Spinal cord (tissue), 10 donors: ENCODE data around the gene TRPM5. TPM values are rescaled to one million over a fixed set of nuclear protein-coding genes. Genes with fewer than 3 reads are reported as not detected.

Source experiments
- DNase-seq, 6 donors: peaks; one replicate each; pipeline versions ENCODE4 v3.0.0 to v3.0.0-alpha.2; 2013 to 2015; ENCODE audit warnings: low spot score in 6 of 6, low read depth in 4 of 6
- H3K27ac ChIP-seq: one replicate; pipeline ENCODE4 v1.5.1; 2013; ENCODE audit warnings: low read depth, low read length, control low read depth
- H3K27me3 ChIP-seq: one replicate; pipeline ENCODE4 v1.6.1; 2013; ENCODE audit warnings: low read length; ENCODE audit not compliant: control insufficient read depth, insufficient read depth
- H3K36me3 ChIP-seq: one replicate; pipeline ENCODE4 v1.6.1; 2013; ENCODE audit warnings: low read length; ENCODE audit not compliant: control insufficient read depth, insufficient read depth
- H3K4me1 ChIP-seq: one replicate; pipeline ENCODE4 v1.6.1; 2013; ENCODE audit warnings: low read length; ENCODE audit not compliant: control insufficient read depth, insufficient read depth
- H3K4me3 ChIP-seq: one replicate; pipeline ENCODE4 v1.5.1; 2013; ENCODE audit warnings: low read depth, low read length, control low read depth
- H3K9me3 ChIP-seq: one replicate; pipeline ENCODE4 v1.6.1; 2013; ENCODE audit warnings: low read length; ENCODE audit not compliant: control insufficient read depth, insufficient read depth
- WGBS: methylation state at CpG from one replicate; pipeline ENCODE4 v1.1.5; 2013; ENCODE audit warnings: missing lambda C conversion rate; ENCODE audit not compliant: insufficient coverage; 5-methylcytosine and 5-hydroxymethylcytosine counted together
- polyA plus RNA-seq, 2 donors: library from polyadenylated mRNA; unstranded; fragments of 120-200 nt; gene quantifications; one replicate each; pipeline ENCODE4 v1.2.1, GENCODE V29; 2013; ENCODE audit not compliant: insufficient read length in 2 of 2
- total RNA-seq, 2 donors: library from RNA; depleted of rRNA in 1 of 2; stranded (reverse); fragments of 120-200 nt in 1 of 2; fragments of >200 nt in 1 of 2; gene quantifications; one replicate each; pipeline versions ENCODE4 v1.2.3 to v1.2.4, GENCODE V29; 2013 to 2014
- donor health status: healthy.

Gene TRPM5
- total and polyA plus RNA-seq, 4 donors, result 0.08 to 0.11 (median 0.10) TPM; not detected in 1

DNA sequence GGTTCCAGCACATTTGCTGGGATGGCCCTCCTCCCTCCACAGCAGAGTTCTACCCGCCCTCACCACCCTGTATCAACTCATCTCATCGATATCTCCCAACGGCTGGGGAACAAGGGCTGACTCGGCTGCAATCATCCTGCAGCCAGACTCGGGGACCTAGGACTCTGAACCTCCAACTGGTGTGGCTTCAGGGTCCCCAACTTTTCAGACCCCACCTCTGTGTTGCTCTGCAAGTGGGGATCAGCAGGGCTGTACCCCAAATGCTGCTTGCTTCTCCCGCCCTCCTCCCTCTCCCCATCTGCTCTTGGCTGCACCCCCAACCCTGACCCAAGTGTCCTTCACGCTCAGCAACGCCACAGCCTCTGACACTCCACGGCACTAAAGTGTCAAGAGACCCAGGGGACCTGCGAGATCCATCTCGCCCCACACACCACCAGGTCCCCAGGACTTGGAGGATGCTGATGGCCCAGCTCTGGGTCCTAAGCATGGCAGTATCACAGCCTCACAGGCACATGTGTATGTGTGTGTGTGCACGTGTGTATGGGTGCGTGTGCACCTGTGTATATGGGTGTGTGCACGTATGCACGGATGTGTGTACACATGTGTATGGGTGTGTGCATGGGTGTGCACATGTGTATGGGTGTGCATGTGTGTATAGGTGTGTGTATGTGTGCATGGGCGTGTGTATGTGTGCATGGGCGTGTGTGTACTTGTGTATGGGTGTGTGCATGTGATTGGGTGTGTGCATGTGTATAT is 26.9 kb upstream of the TRPM5 start:
- no peak for DNase-seq
- Histone ChIP-seq H3K4me1 (no peaks in the 10 kb centered on the region), H3K4me3 (no peak overlapping the region), H3K36me3 (no peaks in the 10 kb centered on the region), H3K27me3 (no peaks in the 10 kb centered on the region), H3K27ac (no peak overlapping the region), H3K9me3 (no peaks in the 10 kb centered on the region)
- WGBS, result 87% methylated on average over 17 of the region's 17 CpGs

DNA sequence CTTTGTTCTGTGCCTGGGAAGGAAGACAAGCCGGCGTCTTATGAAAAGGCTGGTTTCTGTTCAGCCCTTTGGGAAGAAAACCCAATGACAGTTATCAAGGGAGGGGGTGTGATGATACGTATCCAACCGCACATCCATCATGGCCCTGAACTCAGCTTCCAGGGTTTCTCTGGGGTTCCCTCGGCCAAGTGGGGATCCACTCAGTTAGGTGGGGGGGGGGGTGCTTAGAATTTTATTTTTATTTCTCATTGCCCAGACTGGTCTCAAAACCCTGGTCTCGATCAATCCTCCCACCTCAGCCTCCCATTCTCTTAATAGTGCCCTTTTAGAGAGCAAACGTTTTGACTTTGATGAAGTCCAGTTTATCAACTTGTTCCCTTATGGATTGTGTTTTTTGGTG is 26.2 kb upstream of the TRPM5 start:
- Histone ChIP-seq H3K27me3 (no peaks in the 10 kb centered on the region), H3K27ac (no peak overlapping the region), H3K4me1 (no peaks in the 10 kb centered on the region), H3K4me3 (no peak overlapping the region), H3K9me3 (no peaks in the 10 kb centered on the region), H3K36me3 (no peaks in the 10 kb centered on the region)
- DNase-seq, result no peak
- WGBS, result 28% methylated on average over 2 of the region's 7 CpGs

GRCh38 chr11:2468363-2469235 is 24.3 kb upstream of the TRPM5 start:
- Histone ChIP-seq H3K36me3 (no peaks in the 10 kb centered on the region), H3K27me3 (no peaks in the 10 kb centered on the region), H3K4me1 (no peaks in the 10 kb centered on the region), H3K9me3 (no peaks in the 10 kb centered on the region), H3K4me3 (no peak overlapping the region), H3K27ac (no peak overlapping the region)
- WGBS, result 80% methylated on average over 20 of the region's 21 CpGs
- no peak for DNase-seq

DNA sequence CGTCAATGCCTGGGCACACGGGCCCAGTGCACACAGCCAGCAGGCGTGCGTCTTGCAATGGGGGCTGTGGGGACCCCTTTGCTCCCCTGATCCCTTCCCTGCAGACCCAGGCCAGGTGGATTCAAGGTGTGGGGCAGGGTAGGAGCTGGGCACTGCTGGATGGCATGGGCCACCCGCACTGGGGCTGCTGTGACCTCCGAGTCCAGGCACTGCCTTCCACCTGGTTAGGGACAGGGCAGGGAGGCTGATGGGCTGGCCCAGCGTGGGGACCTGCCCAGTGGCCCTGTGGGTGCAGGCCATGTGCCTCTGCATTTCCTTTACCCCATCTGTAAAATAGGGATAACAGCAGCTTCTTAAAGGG is 23.4 kb upstream of the TRPM5 start:
- no peak overlapping the region for H3K27ac ChIP-seq
- no peak overlapping the region for H3K4me3 ChIP-seq
- no peaks in the 10 kb centered on the region for H3K9me3 ChIP-seq
- no peaks in the 10 kb centered on the region for H3K4me1 ChIP-seq
- DNase-seq, result no peak
- 90% methylated on average over 7 of the region's 7 CpGs for WGBS
- no peaks in the 10 kb centered on the region for H3K27me3 ChIP-seq
- no peaks in the 10 kb centered on the region for H3K36me3 ChIP-seq

DNA sequence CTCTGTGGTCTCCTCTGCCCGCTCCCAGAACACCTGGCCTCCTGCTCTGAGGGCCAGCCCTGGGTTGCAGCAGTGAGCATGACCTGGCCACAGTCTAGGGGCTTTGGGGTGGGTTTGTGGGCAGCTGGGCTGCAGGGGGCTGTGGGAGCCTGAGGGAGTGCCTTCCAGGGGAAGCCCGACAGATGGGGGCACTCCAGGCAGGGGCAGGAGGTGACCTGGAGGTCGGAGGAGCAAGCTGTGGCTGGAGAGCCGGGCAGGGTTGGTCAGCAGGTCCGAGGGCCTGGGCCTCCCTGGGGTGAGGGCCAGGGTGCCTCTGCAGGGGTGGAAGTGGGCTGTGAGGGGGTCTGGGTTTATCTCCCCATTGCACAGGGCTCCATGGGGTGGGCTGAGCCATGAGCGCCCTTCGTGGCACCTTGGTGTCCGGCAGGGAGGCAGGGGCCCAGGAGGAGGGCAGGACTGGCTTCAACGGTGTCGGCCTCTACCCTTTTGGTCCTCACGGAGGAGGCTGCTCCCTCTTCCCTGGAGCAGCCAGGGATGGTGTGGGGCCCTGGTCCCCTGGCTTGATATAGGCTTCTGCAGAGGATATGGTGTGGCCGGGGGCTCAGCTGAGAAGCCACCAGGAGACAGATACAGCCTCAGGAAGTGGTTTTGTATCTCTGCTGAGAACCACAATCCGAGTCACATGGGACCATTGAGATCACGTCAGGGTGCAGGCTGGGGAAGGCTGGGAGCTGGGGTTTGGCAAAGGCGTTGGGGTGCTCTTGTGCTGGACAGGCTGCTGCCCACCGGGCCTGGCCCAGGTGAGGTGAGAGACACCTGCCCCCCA is 22.8 kb upstream of the TRPM5 start:
- no peaks in the 10 kb centered on the region for H3K4me1 ChIP-seq
- H3K4me3 ChIP-seq, result no peak overlapping the region
- H3K27me3 ChIP-seq, result no peaks in the 10 kb centered on the region
- no peak for DNase-seq
- WGBS, result 81% methylated on average over 16 of the region's 16 CpGs
- H3K9me3 ChIP-seq, result no peaks in the 10 kb centered on the region
- peaks cover 2% of the 10 kb centered on the region for H3K36me3 ChIP-seq
- H3K27ac ChIP-seq, result no peak overlapping the region

DNA sequence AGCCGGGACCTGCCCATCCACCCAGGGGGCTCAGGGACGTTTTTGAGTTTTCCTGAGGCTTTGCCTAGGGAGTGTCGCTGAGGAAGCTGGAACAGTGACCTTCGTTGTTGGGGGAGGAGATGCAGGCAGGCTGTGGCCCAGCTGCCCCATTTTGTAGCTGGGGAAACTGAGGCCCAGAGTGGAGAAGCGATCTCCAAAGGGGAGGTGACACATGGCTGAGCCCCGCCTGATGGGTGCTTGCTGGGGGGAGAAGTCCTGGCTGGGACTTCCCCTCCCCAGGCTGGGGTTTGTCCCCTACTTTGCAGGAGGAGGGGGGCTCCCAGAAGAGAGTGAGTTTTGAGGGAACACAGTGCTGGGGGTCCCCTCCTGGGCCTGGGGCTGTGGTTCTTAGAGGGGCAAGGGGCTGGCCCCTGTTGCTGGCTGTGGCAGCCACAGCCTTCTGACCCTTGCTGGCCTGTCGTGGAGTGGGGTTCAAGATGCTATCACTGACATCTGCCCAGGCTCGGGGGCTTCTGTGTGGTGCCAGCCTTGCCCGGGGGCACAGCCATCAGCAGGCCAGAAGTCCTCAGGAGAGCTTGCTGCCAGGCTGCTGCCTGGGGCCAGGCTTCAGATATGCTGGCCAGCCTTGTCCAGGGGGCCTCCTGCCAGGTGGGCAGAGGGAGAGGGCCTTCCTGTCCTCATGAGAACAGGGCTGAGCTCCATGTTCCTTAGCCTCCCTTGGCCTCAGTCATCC is 21.9 kb upstream of the TRPM5 start:
- H3K36me3 ChIP-seq, result peaks cover 2% of the 10 kb centered on the region
- H3K27me3 ChIP-seq, result no peaks in the 10 kb centered on the region
- no peak for DNase-seq
- no peak overlapping the region for H3K4me3 ChIP-seq
- 83% methylated on average over 8 of the region's 9 CpGs for WGBS
- H3K4me1 ChIP-seq, result no peaks in the 10 kb centered on the region
- no peaks in the 10 kb centered on the region for H3K9me3 ChIP-seq
- H3K27ac ChIP-seq, result no peak overlapping the region

- Histone ChIP-seq H3K9me3 (no peaks in the 10 kb centered on the region), H3K4me3 (no peak overlapping the region), H3K27me3 (no peaks in the 10 kb centered on the region), H3K36me3 (peaks cover 2% of the 10 kb centered on the region), H3K27ac (no peak overlapping the region), H3K4me1 (no peaks in the 10 kb centered on the region)
- 87% methylated on average over 20 of the region's 20 CpGs for WGBS
- DNase-seq, result no peak
Measured at GRCh38 chr11:2465202-2466068, 21.1 kb upstream of the TRPM5 start.

- peak in 1 of 6 donors; percentile 14 for DNase-seq
- no peaks in the 10 kb centered on the region for H3K4me1 ChIP-seq
- H3K9me3 ChIP-seq, result no peaks in the 10 kb centered on the region
- 91% methylated on average over 12 of the region's 13 CpGs for WGBS
- no peak overlapping the region for H3K27ac ChIP-seq
- no peak overlapping the region for H3K4me3 ChIP-seq
- peaks cover 2% of the 10 kb centered on the region for H3K36me3 ChIP-seq
- no peaks in the 10 kb centered on the region for H3K27me3 ChIP-seq
Measured at GRCh38 chr11:2464451-2465165, 20.3 kb upstream of the TRPM5 start.
